ENCODE measurements around the gene PLD5. TPM values are rescaled to one million over a fixed set of nuclear protein-coding genes. Genes with fewer than 3 reads are reported as not detected.
"Not testable (repeated sequence)": the region's sequence is repeated elsewhere in the genome, so short reads cannot be mapped to it uniquely, and the experiment has no call there.

Gene PLD5
- total and polyA plus RNA-seq, 7 donors = 0.15 to 1.5 (median 0.83) TPM; not detected in 2

GRCh38 chr1:242211254-242212022, 313.1 kb downstream of the PLD5 start:
- Histone ChIP-seq H3K9me3 (peaks cover 0 to 2% (median 0%) of the 10 kb centered on the region in 4 donors), H3K36me3 (no peaks in the 10 kb centered on the region), H3K4me1 (no peaks in the 10 kb centered on the region), H3K4me3 (no peak overlapping the region), H3K27me3 (no peaks in the 10 kb centered on the region), H3K27ac (no peak overlapping the region)
- no peak for DNase-seq
- WGBS, 2 donors = 40 to 54% methylated on average over 11 of the region's 11 CpGs
- intact Hi-C loops (cut with DNase I) = no loop called here
- TF ChIP-seq CTCF (IDR thresholded peaks at IDR 0.05) (no peak), POLR2A (IDR thresholded peaks at IDR 0.05) (no peak), EP300 (IDR thresholded peaks at IDR 0.05) (no peak), POLR2AphosphoS5 (IDR thresholded peaks at IDR 0.05) (no peak)

GRCh38 chr1:242210316-242210715, 314.2 kb downstream of the PLD5 start:
- H3K4me3 ChIP-seq; H3K4me1 ChIP-seq; H3K36me3 ChIP-seq; intact Hi-C loops (cut with DNase I); H3K27me3 ChIP-seq; H3K27ac ChIP-seq; DNase-seq; H3K9me3 ChIP-seq: not testable (repeated sequence)
- 76 to 77% methylated on average over 7 of the region's 7 CpGs for WGBS, 2 donors

- no peaks in the 10 kb centered on the region for H3K4me1 ChIP-seq
- no peak overlapping the region for H3K27ac ChIP-seq
- H3K4me3 ChIP-seq = no peak overlapping the region
- WGBS, 2 donors = 82 to 87% methylated on average over 11 of the region's 11 CpGs
- H3K9me3 ChIP-seq = no peaks in the 10 kb centered on the region
- H3K36me3 ChIP-seq = no peaks in the 10 kb centered on the region
- intact Hi-C loops (cut with DNase I) = no loop called here
- no peak for DNase-seq
- no peaks in the 10 kb centered on the region for H3K27me3 ChIP-seq
- no peak for TF ChIP-seq CTCF (IDR thresholded peaks at IDR 0.05)
- TF ChIP-seq POLR2A (IDR thresholded peaks at IDR 0.05) = no peak
- no peak for TF ChIP-seq EP300 (IDR thresholded peaks at IDR 0.05)
- TF ChIP-seq POLR2AphosphoS5 (IDR thresholded peaks at IDR 0.05) = no peak
Measured at GRCh38 chr1:242209063-242209462, 315.4 kb downstream of the PLD5 start.

- Histone ChIP-seq H3K27ac (no peak overlapping the region), H3K4me1 (no peaks in the 10 kb centered on the region), H3K36me3 (no peaks in the 10 kb centered on the region), H3K9me3 (no peaks in the 10 kb centered on the region), H3K27me3 (no peaks in the 10 kb centered on the region), H3K4me3 (no peak overlapping the region)
- DNase-seq = no peak
- intact Hi-C loops (cut with DNase I) = no loop called here
- TF ChIP-seq EP300 (IDR thresholded peaks at IDR 0.05) = no peak
- no peak for TF ChIP-seq POLR2A (IDR thresholded peaks at IDR 0.05)
- TF ChIP-seq CTCF (IDR thresholded peaks at IDR 0.05) = no peak
- TF ChIP-seq POLR2AphosphoS5 (IDR thresholded peaks at IDR 0.05) = no peak
- WGBS, 2 donors = 85 to 89% methylated on average over 2 of the region's 2 CpGs
Measured at GRCh38 chr1:242208021-242208420, 316.5 kb downstream of the PLD5 start.

- intact Hi-C loops (cut with DNase I) = no loop called here
- DNase-seq = no peak
- Histone ChIP-seq H3K9me3 (no peaks in the 10 kb centered on the region), H3K27me3 (no peaks in the 10 kb centered on the region), H3K36me3 (no peaks in the 10 kb centered on the region), H3K27ac (no peak overlapping the region), H3K4me1 (no peaks in the 10 kb centered on the region), H3K4me3 (no peak overlapping the region)
- TF ChIP-seq CTCF (IDR thresholded peaks at IDR 0.05) = no peak
- TF ChIP-seq POLR2AphosphoS5 (IDR thresholded peaks at IDR 0.05) = no peak
- no peak for TF ChIP-seq POLR2A (IDR thresholded peaks at IDR 0.05)
- no peak for TF ChIP-seq EP300 (IDR thresholded peaks at IDR 0.05)
- 93 to 94% methylated on average over 4 of the region's 4 CpGs for WGBS, 2 donors
Measured at GRCh38 chr1:242206994-242207393, 317.5 kb downstream of the PLD5 start.
